ENCODE results near the gene DMAC2. TPM values are rescaled to one million over a fixed set of nuclear protein-coding genes. Genes with fewer than 3 reads are reported as not detected.

Gene DMAC2
- total and polyA plus RNA-seq, 2 of the 13 experiments (the other 11 are each of a cell fraction or from before 2014, with no cell fraction given) = 39.0 to 66.0 TPM

DNA sequence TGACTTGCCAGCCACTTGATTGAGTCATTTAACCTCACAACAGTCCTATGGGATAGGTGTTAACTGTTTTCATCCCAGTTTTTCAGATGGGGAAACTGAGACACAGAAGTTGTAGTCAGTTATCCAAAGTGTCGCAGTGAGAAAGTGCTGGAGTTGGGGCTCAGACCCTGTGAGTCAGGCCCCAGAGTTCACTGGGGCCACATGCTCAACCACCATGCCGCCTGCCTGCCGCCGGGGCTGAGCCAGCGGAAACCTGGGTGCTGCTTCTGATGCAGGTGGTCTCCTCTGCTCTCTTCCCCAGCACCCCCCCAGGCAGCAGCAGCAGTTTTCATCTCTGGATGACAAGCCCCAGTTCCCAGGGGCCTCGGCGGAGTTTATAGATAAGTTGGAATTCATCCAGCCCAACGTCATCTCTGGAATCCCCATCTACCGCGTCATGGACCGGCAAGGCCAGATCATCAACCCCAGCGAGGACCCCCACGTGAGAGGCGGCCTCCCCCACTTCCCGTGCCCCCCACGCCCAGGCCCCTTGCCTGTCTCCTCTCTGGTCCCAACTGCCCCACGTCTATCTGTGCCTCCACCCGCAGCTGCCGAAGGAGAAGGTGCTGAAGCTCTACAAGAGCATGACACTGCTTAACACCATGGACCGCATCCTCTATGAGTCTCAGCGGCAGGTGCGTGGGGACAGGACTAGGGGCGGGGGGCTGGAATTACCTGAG, 29.2 kb downstream of the DMAC2 start:
- Histone ChIP-seq H3K4me2 (ENCODE audit: low read depth, low read length) (peak overlapping the region; percentile 63), H3K9ac (ENCODE audit: insufficient read depth, low read depth, low read length) (peak overlapping the region; percentile 59; the same call in 1 of the 2 replicates), H3K27ac (ENCODE audit: extremely low read length, insufficient read depth, low read length) (peak overlapping the region; percentile 74), H2AFZ (ENCODE audit: low read length) (no peak overlapping the region), H3K9me3 (ENCODE audit: low read length) (no peaks in the 10 kb centered on the region), H4K20me1 (ENCODE audit: insufficient read depth, low read length) (no peaks in the 10 kb centered on the region), H3K27me3 (ENCODE audit: control insufficient read depth in 1 of 2, insufficient read depth in 2 of 2, low read length in 2 of 2) (no peaks in the 10 kb centered on the region), H3K79me2 (ENCODE audit: insufficient read depth, low read length) (no peaks in the 10 kb centered on the region), H3K4me3 (replicated peaks in 1 of 3; ENCODE audit: insufficient read depth in 1 of 3, low read depth in 2 of 3, low read length in 3 of 3) (no peak overlapping the region), H3K36me3 (replicated peaks in 1 of 2; ENCODE audit: control insufficient read depth in 1 of 2, insufficient read depth in 2 of 2, low read length in 2 of 2) (peaks cover 5 to 15% of the 10 kb centered on the region in 2 experiments; a peak in 4 of 5 replicates), H3K4me1 (ENCODE audit: insufficient read depth, low read length) (peaks cover 30% of the 10 kb centered on the region)
- DNase-seq (ENCODE audit: low spot score) (no peak), ATAC-seq (no peak), FAIRE-seq (no peak)
- TF ChIP-seq ATF3 (CRISPR knock-in tag; IDR thresholded peaks at IDR 0.05) (no peak), RBFOX2 (IDR thresholded peaks at IDR 0.05; ENCODE audit: low read depth, low read length) (no peak), ZBTB7B (CRISPR knock-in tag; IDR thresholded peaks at IDR 0.05) (no peak), ZNF143 (CRISPR knock-in tag; IDR thresholded peaks at IDR 0.05) (no peak), TRIM24 (CRISPR knock-in tag; IDR thresholded peaks at IDR 0.05) (no peak), YEATS4 (CRISPR knock-in tag; IDR thresholded peaks at IDR 0.05; ENCODE audit: borderline replicate concordance) (no peak), ZNF337 (CRISPR knock-in tag; IDR thresholded peaks at IDR 0.05; ENCODE audit: borderline replicate concordance, low read depth) (no peak), ZNF772 (CRISPR knock-in tag; IDR thresholded peaks at IDR 0.05) (no peak), KDM2A (CRISPR knock-in tag; IDR thresholded peaks at IDR 0.05; ENCODE audit: borderline replicate concordance, low read depth) (no peak), SIN3A (IDR thresholded peaks at IDR 0.05; ENCODE audit: borderline replicate concordance, low read depth, low read length) (no peak), SNAI1 (CRISPR knock-in tag; IDR thresholded peaks at IDR 0.05; ENCODE audit: borderline replicate concordance) (no peak), SRSF4 (IDR thresholded peaks at IDR 0.05; ENCODE audit: low read depth, low read length, poor library complexity, severe bottlenecking) (no peak), KAT7 (CRISPR knock-in tag; IDR thresholded peaks at IDR 0.05; ENCODE audit: borderline replicate concordance) (no peak), U2AF2 (IDR thresholded peaks at IDR 0.05; ENCODE audit: low read depth, low read length) (no peak), NR3C1 (CRISPR knock-in tag; IDR thresholded peaks at IDR 0.05) (no peak)
- TF ChIP-seq, protein P1, sequence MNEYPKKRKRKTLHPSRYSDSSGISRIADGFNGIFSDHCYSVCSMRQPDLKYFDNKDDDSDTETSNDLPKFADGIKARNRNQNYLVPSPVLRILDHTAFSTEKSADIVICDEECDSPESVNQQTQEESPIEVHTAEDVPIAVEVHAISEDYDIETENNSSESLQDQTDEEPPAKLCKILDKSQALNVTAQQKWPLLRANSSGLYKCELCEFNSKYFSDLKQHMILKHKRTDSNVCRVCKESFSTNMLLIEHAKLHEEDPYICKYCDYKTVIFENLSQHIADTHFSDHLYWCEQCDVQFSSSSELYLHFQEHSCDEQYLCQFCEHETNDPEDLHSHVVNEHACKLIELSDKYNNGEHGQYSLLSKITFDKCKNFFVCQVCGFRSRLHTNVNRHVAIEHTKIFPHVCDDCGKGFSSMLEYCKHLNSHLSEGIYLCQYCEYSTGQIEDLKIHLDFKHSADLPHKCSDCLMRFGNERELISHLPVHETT (CRISPR knock-in tag; conservative IDR thresholded peaks at IDR 0.05) = no peak
- ChIA-PET POLR2A (interaction anchor here (1.3 to 2.8 kb wide), 7 partner anchors 14 to 47 kb away, joined by 3 to 15 read pairs (median 8); partner anchors contain the start of genes B3GNT8, B9D2 and DMAC2), CTCF (ENCODE audit: low intra/inter-chr PET ratio, low total read pairs) (no interaction called here)
- WGBS (ENCODE audit: low lambda C conversion rate) = 98% methylated on average over 23 of the region's 23 CpGs
- BruUV-seq (replicated peaks) = no TSS peak
- in situ Hi-C loops (cut with HindIII; ENCODE audit: extremely low pct_ligation_motif_present, low pct_unique_long_range_greater_than_20kb) = no loop called here
- intact Hi-C loops (cut with micrococcal nuclease; ENCODE audit: unreplicated experiment) = no loop called here

Measured in HepG2 (cell line).